ENCODE measurements around the gene MBOAT1.

DNA sequence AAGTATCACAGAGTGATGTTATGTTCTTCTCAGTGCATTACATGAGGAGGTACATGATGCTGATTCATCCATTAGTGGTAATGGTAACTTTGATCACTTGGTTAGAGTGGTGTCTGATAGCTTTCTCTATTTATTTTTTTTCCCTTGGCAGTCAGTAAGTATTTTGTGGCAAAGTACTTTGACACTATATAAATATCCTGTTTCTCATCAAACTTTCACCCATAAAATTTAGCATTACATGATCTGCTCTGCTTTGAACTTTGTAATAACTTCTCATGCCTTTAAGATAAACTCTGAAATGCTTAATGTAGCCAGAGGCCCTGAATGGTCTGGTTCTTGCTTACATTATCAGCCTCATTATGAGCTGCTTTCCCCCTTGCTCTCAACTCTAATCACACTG, 127.9 kb downstream of the MBOAT1 start:
- TF ChIP-seq, protein P1, sequence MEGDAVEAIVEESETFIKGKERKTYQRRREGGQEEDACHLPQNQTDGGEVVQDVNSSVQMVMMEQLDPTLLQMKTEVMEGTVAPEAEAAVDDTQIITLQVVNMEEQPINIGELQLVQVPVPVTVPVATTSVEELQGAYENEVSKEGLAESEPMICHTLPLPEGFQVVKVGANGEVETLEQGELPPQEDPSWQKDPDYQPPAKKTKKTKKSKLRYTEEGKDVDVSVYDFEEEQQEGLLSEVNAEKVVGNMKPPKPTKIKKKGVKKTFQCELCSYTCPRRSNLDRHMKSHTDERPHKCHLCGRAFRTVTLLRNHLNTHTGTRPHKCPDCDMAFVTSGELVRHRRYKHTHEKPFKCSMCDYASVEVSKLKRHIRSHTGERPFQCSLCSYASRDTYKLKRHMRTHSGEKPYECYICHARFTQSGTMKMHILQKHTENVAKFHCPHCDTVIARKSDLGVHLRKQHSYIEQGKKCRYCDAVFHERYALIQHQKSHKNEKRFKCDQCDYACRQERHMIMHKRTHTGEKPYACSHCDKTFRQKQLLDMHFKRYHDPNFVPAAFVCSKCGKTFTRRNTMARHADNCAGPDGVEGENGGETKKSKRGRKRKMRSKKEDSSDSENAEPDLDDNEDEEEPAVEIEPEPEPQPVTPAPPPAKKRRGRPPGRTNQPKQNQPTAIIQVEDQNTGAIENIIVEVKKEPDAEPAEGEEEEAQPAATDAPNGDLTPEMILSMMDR (conservative IDR thresholded peaks at IDR 0.05; ENCODE audit: low read depth, low read length): no peak
- TF ChIP-seq EZH2 (IDR thresholded peaks at IDR 0.05; ENCODE audit: borderline replicate concordance, low read depth, low read length, poor library complexity, severe bottlenecking): no peak

All from A673 (cell line).